Loucy (cell line): ENCODE measurements around the gene HTRA3.

Source experiments
- H2AFZ ChIP-seq: fragments of 200-600 bp; sonication (generic); 2 replicates; pipeline ENCODE4 v1.6.0; 2016; ENCODE audit warnings: antibody characterized with exemption, mild to moderate bottlenecking, low read length, moderate library complexity
- H3F3A ChIP-seq: fragments of 200-600 bp; 2 replicates; pipeline ENCODE4 v1.6.0; 2016; ENCODE audit warnings: antibody characterized with exemption, low read depth, mild to moderate bottlenecking
- H3K27me3 ChIP-seq: fragments of 200-600 bp; sonication (generic); 2 replicates; pipeline ENCODE4 v1.6.1; 2014; ENCODE audit warnings: low read length, mild to moderate bottlenecking; ENCODE audit not compliant: insufficient read depth, poor library complexity, severe bottlenecking
- H3K36me3 ChIP-seq: fragments of 200-600 bp; sonication (generic); 2 replicates; pipeline ENCODE4 v1.6.1; 2016; ENCODE audit warnings: low read length; ENCODE audit not compliant: insufficient read depth
- H3K4me1 ChIP-seq: fragments of 200-600 bp; sonication (generic); 2 replicates; pipeline ENCODE4 v1.5.1; 2014; ENCODE audit warnings: low read length, mild to moderate bottlenecking; ENCODE audit not compliant: insufficient read depth, poor library complexity, severe bottlenecking
- H3K4me2 ChIP-seq: fragments of 200-600 bp; sonication (generic); 2 replicates; pipeline ENCODE4 v1.6.0; 2014; ENCODE audit warnings: antibody characterized with exemption, low read length, low read depth, mild to moderate bottlenecking; ENCODE audit not compliant: poor library complexity, severe bottlenecking
- H3K4me3 ChIP-seq: fragments of 200-600 bp; sonication (generic); 2 replicates; pipeline ENCODE4 v1.5.1; 2014; ENCODE audit warnings: low read length, mild to moderate bottlenecking, mixed read lengths; ENCODE audit not compliant: poor library complexity, severe bottlenecking
- H3K79me2 ChIP-seq: fragments of 200-600 bp; sonication (generic); 2 replicates; pipeline ENCODE4 v1.6.1; 2014; ENCODE audit warnings: low read length; ENCODE audit not compliant: insufficient read depth
- H3K9ac ChIP-seq: fragments of 200-600 bp; sonication (generic); 2 replicates; pipeline ENCODE4 v1.6.0; 2014; ENCODE audit warnings: mild to moderate bottlenecking, low read depth, low read length, moderate library complexity; ENCODE audit not compliant: poor library complexity, severe bottlenecking
- H3K9me2 ChIP-seq: fragments of 200-600 bp; sonication (generic); replicated peaks from 2 replicates; pipeline ENCODE4 v1.6.1; 2016; ENCODE audit warnings: low read depth, low read length, mixed read lengths
- H3K9me3 ChIP-seq: fragments of 200-600 bp; sonication (generic); 2 replicates; pipeline ENCODE4 v1.6.1; 2014; ENCODE audit warnings: mild to moderate bottlenecking, antibody characterized with exemption, low read length, low read depth; ENCODE audit not compliant: insufficient read depth
- H4K20me1 ChIP-seq: fragments of 200-600 bp; sonication (generic); 2 replicates; pipeline ENCODE4 v1.6.0; 2014; ENCODE audit warnings: antibody characterized with exemption, low read length, mild to moderate bottlenecking; ENCODE audit not compliant: insufficient read depth, poor library complexity, severe bottlenecking
- CTCF ChIP-seq: fragments of 200-600 bp; sonication (generic); conservative IDR thresholded peaks from 2 replicates; pipeline ENCODE4 v1.5.1; 2014; ENCODE audit warnings: mild to moderate bottlenecking, antibody characterized with exemption, low read length
- EZH2phosphoT487 ChIP-seq: fragments of 200-600 bp; IDR thresholded peaks from 2 replicates; pipeline ENCODE4 v1.6.1; 2018; ENCODE audit warnings: antibody characterized with exemption, mild to moderate bottlenecking, moderate library complexity, borderline replicate concordance

Gene HTRA3

DNA sequence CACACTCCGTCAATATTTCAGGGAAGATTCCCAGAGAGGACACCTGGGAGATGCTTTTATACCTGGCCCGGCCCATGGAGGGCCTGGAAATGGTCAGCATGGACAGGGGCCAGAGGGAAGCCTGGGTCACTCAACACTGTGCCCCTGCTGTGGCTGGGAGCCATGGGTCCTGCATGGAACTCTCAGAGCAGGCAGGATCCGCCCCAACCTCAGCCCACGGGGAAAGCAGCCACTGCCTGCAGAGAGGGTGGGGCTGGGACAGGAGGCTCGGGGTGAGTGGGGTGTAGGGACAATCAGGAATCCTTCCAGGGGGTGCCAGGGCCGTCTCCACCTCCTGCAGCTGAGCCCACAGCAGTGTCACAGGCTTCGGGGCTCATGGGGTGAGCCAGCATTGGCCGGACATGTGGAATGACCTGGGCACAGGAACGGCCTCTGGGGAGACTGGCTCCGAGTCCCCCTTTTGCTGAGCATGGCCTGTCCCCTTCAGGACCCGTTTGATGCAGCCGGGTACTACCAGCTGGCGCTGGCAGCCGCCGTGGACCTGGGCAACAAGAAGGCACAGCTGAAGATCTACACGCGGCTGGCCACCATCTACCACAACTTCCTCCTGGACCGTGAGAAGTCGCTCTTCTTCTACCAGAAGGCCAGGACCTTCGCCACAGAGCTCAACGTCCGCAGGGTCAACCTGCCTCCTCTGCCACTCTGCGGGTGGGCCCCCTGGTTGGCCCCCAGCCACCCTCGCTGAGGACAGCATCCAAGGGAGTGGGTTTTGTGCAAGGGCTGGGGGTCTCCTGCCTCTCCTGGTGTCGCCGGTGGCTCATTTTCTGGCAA is 29.1 kb upstream of the HTRA3 start:
- Histone ChIP-seq H4K20me1 (no peaks in the 10 kb centered on the region), H3K36me3 (peaks cover 19% of the 10 kb centered on the region; the same call in 1 of the 2 replicates), H2AFZ (no peak overlapping the region), H3K4me1 (no peaks in the 10 kb centered on the region), H3K9ac (no peak overlapping the region), H3K79me2 (no peaks in the 10 kb centered on the region), H3K27me3 (no peaks in the 10 kb centered on the region), H3K4me3 (no peak overlapping the region), H3F3A (no peaks in the 10 kb centered on the region), H3K9me3 (no peaks in the 10 kb centered on the region), H3K4me2 (no peak overlapping the region), H3K9me2 (no peaks in the 10 kb centered on the region)
- no peak for TF ChIP-seq CTCF
- TF ChIP-seq EZH2phosphoT487 = no peak

DNA sequence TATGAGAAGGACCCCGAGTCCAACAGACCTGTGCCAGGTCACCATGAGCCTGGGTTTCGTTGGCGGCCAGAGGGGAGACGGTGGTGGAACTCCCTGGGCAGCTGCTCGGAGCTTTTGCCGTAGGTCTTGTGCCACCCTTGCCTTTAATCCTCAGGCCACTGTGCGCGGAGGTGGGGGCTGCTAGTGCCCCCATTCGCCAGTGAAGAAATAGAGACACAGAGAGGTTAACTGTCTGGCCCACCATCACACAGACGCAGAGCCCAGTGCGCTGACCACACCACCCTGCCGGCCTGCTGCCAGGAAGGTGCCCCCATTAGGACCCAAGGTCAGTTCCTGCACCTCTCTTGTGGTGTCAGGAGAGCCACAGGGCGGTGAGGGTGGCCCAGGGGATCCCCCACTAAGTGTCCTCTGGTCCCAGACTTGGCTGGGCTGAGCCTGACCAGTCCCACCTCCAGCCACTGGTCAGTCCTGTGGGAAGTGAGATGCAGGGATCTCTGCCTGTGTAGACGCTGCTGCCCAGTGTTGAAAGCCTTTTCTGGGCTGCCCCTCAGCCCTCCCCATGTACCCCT is 28.3 kb upstream of the HTRA3 start:
- Histone ChIP-seq H3K27me3 (no peaks in the 10 kb centered on the region), H3K4me3 (no peak overlapping the region), H3K9ac (no peak overlapping the region), H4K20me1 (no peaks in the 10 kb centered on the region), H3K79me2 (no peaks in the 10 kb centered on the region), H3K4me1 (no peaks in the 10 kb centered on the region), H3K36me3 (peaks cover 19% of the 10 kb centered on the region; the same call in 1 of the 2 replicates), H3F3A (no peaks in the 10 kb centered on the region), H3K4me2 (no peak overlapping the region), H2AFZ (no peak overlapping the region), H3K9me2 (no peaks in the 10 kb centered on the region), H3K9me3 (no peaks in the 10 kb centered on the region)
- TF ChIP-seq EZH2phosphoT487 (no peak), CTCF (no peak)

DNA sequence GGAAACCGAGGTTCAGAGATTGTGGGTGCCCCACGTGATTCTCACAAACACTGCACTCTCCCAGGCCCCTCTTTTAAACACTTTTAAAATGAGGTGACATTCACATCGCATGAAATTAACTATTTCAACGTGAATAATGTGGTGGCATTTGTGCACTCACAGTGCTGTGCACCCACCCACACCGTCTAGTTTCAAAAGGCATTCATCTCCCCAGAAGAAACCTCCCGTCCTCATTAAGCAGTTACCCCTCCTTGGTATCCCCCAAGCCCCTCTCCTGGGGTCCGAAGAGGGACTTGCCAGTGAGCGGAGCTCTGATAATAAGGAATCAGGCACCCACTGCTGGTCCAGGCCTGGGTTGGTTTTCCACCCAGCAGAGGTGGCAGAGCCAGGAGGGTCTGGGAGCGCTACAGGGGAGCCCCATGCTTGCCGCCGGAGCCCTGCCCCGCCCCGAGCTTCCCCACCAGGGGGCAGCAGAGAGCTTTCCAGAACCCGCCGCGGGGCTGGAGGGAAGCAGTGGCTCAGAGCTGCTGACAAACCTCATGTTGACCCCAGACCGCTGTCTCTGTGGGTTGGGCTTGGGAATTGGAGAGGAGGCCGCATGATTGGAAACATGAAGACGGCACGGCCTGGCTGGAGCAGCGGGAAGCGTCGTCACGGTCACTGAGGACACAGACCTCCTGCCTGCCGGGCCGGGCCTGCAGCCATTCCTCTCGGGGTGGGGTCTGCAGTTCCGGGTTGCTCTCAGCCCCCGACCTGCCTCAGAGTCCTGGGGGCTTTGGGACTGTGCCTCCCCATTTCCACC is 27.5 kb upstream of the HTRA3 start:
- no peaks in the 10 kb centered on the region for H3K27me3 ChIP-seq
- H3K4me3 ChIP-seq = no peak overlapping the region
- no peaks in the 10 kb centered on the region for H4K20me1 ChIP-seq
- no peaks in the 10 kb centered on the region for H3K9me3 ChIP-seq
- no peak overlapping the region for H3K4me2 ChIP-seq
- H3K4me1 ChIP-seq = no peaks in the 10 kb centered on the region
- H3K79me2 ChIP-seq = no peaks in the 10 kb centered on the region
- H3K9me2 ChIP-seq = no peaks in the 10 kb centered on the region
- H3K36me3 ChIP-seq = peaks cover 19% of the 10 kb centered on the region; the same call in 1 of the 2 replicates
- TF ChIP-seq EZH2phosphoT487 (no peak), CTCF (peak; percentile 84)
- no peak overlapping the region for H3K9ac ChIP-seq
- no peak overlapping the region for H2AFZ ChIP-seq
- H3F3A ChIP-seq = no peaks in the 10 kb centered on the region
